GM18861 (cell line): ENCODE results near the gene MEIOB.

ENCODE experiments used
- ATAC-seq: cut with Tn5 transposase; IDR thresholded peaks from one replicate; pipeline ENCODE4 v1.9.1; 2021; ENCODE audit not compliant: unreplicated experiment

MEIOB gene

DNA sequence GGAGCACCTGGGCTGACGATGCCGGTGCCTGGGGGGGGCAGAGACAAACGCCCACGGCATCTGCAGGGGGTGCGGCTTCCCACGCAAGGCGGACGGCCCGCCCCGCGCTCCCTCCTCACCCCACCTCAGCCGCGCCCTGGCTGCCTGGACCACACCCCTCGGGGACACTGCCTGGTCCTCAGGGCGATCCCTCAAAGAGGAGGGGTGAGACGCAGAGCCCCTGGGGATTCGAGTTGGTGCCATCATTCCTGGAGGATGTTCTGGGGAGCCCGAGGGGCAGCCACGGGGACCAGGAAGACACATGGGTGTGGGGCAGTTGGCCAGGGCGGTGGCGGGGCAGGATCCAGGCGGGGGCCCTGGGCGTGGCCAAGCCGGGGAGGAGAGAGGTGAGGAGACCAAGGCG is 82.3 kb downstream of the MEIOB start:
- no peak for ATAC-seq

DNA sequence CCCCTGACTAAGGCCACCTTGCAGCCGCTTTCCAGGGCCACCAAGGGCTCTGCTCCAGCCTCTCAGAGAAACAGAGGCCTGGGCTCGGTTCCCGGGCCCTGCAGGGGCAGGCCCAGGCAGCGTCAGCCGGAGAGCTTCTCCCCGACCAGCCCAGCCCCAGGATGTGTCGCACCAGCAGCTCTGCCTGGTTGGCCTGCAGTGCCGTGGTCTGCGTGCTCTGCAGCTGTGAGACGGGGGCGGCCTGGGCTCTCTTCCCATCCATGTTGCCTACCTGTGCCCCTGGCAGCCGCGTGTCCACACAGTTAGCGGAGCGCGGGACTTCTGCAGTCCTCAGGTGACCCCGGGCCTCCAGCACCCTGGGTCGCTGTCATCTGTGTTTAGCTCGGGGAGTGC is 83.3 kb downstream of the MEIOB start:
- no peak for ATAC-seq

DNA sequence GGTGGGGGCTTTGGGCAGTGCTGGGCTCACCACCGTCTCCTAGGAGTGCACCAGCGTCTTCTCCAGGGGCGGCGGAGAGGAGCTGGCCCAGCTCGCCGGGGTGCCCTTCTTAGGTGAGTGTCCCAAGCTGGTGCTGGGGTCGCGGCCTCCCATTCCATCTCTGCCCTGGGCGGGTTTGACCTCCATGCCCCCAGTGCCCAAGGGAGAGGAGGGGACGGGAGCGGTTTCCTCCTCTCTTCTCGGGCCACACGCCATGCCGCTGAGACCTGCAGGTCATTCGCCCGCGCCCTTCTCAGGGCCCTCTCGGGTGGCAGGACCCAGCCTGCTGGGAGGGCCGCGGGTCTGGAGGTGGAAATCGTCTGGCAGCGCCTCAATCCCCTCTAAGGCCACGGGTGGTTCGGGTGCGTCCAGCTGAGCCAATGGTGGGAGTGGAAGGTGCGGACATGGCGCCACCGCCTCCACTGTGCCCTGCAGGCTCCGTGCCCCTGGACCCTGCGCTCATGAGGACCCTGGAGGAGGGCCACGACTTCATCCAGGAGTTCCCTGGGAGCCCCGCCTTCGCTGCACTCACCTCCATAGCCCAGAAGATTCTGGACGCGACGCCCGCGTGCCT is 83.8 kb downstream of the MEIOB start:
- no peak for ATAC-seq

DNA sequence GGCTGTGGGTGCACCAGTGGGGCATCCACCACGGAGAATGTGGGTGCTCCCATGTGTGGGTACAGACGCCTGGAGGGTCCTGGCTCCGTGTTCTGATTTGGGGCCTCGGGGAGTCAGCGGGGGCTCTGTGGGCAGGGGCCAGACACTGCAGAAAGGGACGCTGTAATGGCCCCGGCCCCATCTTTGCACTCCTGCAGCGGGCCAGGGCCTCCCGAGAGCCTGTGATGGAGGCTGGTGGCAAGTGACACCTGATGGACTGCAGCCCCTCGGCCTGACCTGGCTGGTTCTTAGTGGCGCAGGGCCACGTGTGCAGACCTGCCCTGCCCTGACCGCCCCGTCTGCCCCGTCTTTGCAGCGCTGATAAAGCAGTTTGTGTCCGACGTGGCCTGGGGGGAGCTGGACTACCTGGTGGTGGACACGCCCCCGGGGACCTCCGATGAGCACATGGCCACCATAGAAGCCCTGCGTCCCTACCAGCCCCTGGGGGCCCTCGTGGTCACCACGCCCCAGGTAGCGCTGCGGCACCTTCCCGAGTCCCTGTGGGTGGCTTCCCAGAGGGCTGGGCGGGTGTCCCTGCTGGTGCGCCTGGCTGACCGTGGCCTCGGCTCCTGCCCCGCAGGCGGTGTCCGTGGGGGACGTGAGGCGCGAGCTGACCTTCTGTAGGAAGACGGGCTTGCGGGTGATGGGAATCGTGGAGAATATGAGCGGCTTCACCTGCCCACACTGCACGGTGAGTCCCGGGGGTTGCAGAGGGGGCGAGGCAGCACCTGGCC is 84.5 kb downstream of the MEIOB start:
- no peak for ATAC-seq

DNA sequence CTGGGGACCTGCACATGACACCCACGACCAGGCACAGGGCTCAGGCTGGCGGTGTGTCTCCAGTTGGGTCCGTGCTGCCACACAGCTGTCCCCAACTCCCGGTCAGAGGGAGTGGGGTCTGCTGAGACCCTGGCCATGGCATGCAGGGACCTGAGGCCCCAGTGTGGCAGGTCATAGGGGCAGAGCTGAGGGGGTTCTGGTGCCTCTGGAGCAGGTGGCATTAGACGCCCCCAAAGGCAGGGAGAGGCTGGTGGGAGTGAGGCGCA is 85.0 kb downstream of the MEIOB start:
- no peak for ATAC-seq

DNA sequence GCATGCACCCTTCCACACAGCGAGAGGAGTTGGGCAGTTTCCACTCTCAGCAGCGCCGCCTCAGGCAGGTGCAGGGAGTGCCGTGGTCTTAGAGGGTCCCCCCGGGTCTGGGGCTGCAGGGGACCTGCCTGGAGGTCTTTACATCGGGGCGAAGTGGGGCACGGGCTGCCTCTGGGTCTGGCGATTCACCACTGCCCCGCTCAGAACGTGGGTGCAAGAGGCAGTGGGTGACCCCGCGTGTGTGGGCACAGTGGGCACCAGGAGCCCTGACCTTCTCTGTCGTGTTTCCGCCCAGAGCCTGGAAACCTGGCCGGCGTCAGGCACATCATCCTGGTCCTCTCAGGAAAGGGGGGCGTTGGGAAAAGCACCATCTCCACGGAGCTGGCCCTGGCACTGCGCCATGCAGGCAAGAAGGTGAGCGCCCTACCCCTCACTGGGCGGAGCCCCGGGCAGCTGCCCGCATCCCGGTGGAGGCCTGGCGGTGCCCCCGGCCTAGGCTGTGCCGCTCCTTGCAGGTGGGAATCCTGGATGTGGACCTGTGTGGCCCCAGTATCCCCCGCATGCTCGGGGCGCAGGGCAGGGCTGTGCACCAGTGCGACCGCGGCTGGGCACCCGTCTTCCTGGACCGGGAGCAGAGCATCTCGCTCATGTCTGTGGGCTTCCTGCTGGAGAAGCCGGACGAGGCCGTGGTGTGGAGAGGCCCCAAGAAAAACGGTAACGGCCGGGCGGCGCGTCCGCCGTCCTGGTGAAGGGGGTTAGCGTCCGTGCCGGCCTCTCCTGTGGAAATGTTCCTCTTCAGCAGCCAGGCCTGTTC is 85.5 kb downstream of the MEIOB start:
- no peak for ATAC-seq

DNA sequence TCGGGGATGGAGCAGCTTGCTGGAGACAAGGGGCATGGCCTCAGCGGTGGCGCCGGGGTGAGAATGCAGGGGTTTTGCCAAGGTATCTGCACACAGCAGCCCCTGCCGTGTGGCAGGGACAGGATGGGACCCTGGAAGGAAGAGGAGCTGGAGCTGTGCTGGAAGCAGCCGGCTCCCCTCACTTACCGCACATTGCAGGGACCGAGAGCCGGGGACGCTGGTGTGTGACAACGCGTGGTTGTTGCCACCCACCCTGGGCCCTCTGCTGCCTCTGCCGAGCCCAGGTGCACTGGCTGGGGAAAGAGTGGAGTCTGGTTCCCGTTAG is 86.2 kb downstream of the MEIOB start:
- no peak for ATAC-seq

DNA sequence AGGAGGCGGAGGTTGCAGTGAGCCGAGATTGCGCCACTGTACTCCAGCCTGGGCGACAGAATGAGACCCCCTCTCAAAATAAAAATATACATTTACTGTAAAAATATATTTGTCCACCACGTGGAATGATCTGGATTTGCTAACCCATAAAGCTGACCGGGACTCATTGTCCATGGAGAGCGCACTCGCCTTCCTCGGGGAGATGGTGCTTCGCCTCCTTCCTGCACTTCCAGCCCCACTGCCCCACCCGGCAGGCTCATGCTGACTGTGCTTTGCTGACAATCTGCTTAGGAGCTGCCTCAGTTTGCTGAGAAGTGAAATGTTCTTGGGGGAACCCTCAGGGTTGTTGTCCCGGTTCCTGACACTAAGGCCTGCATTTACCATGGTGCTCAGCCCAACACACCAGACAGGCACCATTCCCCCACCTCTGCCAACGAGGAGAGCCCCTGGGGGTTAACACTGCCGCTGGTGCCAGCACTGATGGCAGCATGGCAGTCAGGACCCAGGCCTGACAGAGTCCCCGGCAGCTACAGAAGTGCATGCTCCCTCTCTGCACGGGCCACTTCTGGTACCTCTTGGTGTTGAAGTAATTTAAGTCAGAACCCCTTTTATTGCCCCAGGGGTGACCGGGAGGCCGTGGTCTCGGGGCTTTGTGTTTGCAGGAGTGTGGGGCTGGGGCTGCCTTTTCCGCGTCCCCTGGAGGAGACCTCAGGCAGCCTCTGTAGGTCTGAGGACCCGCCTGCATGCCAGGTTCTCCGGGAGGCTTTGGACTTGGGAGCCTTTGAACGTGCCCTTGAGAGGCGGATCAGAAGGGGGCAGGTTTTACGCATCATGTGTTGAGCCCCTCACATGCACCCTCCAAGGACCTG is 86.8 kb downstream of the MEIOB start:
- ATAC-seq: no peak
